Esophagus squamous epithelium (tissue), 4 donors: ENCODE results near the gene CCNL1.

Source experiments
- CTCF ChIP-seq, 6 experiments: fragments of 450-650 bp in 4 of 6; fragments of 200-600 bp in 2 of 6; sonication (generic) in 2 of 6; IDR thresholded peaks; one replicate each; pipeline ENCODE4 v1.5.1; 2016 to 2019; ENCODE audit warnings: antibody characterized with exemption in 6 of 6, mild to moderate bottlenecking in 4 of 6, moderate library complexity in 4 of 6
- POLR2A ChIP-seq, 4 donors: fragments of 450-650 bp; IDR thresholded peaks; one replicate each; pipeline ENCODE4 v1.6.1; 2017; ENCODE audit warnings: antibody characterized with exemption in 4 of 4, mild to moderate bottlenecking in 4 of 4, moderate library complexity in 3 of 4

GRCh38 chr3:157098823-157099185 is 61.1 kb downstream of the CCNL1 start:
- TF ChIP-seq CTCF (IDR thresholded peaks at IDR 0.05) (no peak), POLR2A (IDR thresholded peaks at IDR 0.05) (no peak)
